ENCODE data around the gene BAHD1. TPM values are rescaled to one million over a fixed set of nuclear protein-coding genes. Genes with fewer than 3 reads are reported as not detected.

Gene BAHD1
- total RNA-seq, 1 donor from 2014 or later = 28.4 TPM

GRCh38 chr15:40435710-40436089 is 5.1 kb upstream of the BAHD1 start:
- intact Hi-C loops (cut with micrococcal nuclease) = loop anchor here (10.0 kb wide), 1 partner anchor 651 kb away; the partner anchor contains the start of gene FSIP1
- Mint-ChIP-seq H3K27me3 (peaks cover 27% of the 10 kb centered on the region), H3K4me1 (peaks cover 39% of the 10 kb centered on the region), H3K36me3 (ENCODE audit: low read depth) (peaks cover 2% of the 10 kb centered on the region), H3K9me3 (no peaks in the 10 kb centered on the region), H3K27ac (no peak overlapping the region), H3K4me3 (peak overlapping the region; percentile 59)
- DNase-seq = no peak
- ChIA-PET POLR2A (interaction anchor here (0.5 kb wide), 1 partner anchor 73 kb away, joined by 8 read pairs; no protein-coding TSS in a partner anchor), CTCF (interaction anchor here (0.9 to 1.0 kb wide), 2 partner anchors 14 to 92 kb away, joined by 3 read pairs; no protein-coding TSS in a partner anchor)
- TF ChIP-seq CTCF (IDR thresholded peaks at IDR 0.05) = no peak
- no peak for ATAC-seq (ENCODE audit: low read depth)

- TF ChIP-seq CTCF (IDR thresholded peaks at IDR 0.05) = no peak
- POLR2A ChIA-PET = interaction anchor here (0.5 kb wide), 1 partner anchor 73 kb away, joined by 8 read pairs; no protein-coding TSS in a partner anchor
- peak; percentile 34 for DNase-seq
- Mint-ChIP-seq H3K27ac (no peak overlapping the region), H3K4me3 (peak overlapping the region; percentile 60), H3K36me3 (ENCODE audit: low read depth) (peaks cover 2% of the 10 kb centered on the region), H3K4me1 (peaks cover 39% of the 10 kb centered on the region), H3K27me3 (peaks cover 27% of the 10 kb centered on the region), H3K9me3 (no peaks in the 10 kb centered on the region)
- no peak for ATAC-seq (ENCODE audit: low read depth)
- CTCF ChIA-PET = interaction anchor here (1.0 kb wide), 1 partner anchor 14 kb away, joined by 3 read pairs; no protein-coding TSS in a partner anchor
- intact Hi-C loops (cut with micrococcal nuclease) = loop anchor here (10.0 kb wide), 1 partner anchor 652 kb away; the partner anchor contains the start of gene FSIP1
These were observed 4.4 kb upstream of the BAHD1 start for GRCh38 chr15:40436116-40436891.

GRCh38 chr15:40436892-40437751 is 3.6 kb upstream of the BAHD1 start:
- Mint-ChIP-seq H3K27ac (no peak overlapping the region), H3K4me3 (peak overlapping the region; percentile 58), H3K36me3 (ENCODE audit: low read depth) (peaks cover 4% of the 10 kb centered on the region), H3K9me3 (no peaks in the 10 kb centered on the region), H3K4me1 (peaks cover 39% of the 10 kb centered on the region), H3K27me3 (peaks cover 27% of the 10 kb centered on the region)
- no peak for TF ChIP-seq CTCF (IDR thresholded peaks at IDR 0.05)
- ChIA-PET POLR2A (no interaction called here), CTCF (no interaction called here)
- no peak for DNase-seq
- ATAC-seq (ENCODE audit: low read depth) = no peak
- intact Hi-C loops (cut with micrococcal nuclease) = loop anchor here (10.0 kb wide), 1 partner anchor 652 kb away; the partner anchor contains the start of gene FSIP1

- H3K27me3 Mint-ChIP-seq = peaks cover 27% of the 10 kb centered on the region
- ATAC-seq (ENCODE audit: low read depth) (no peak), DNase-seq (no peak)
- peak overlapping the region; percentile 36 for H3K4me3 Mint-ChIP-seq
- no peaks in the 10 kb centered on the region for H3K9me3 Mint-ChIP-seq
- peak overlapping the region; percentile 46 for H3K27ac Mint-ChIP-seq
- TF ChIP-seq CTCF (IDR thresholded peaks at IDR 0.05) = no peak
- intact Hi-C loops (cut with micrococcal nuclease) = loop anchor here (10.0 kb wide), 1 partner anchor 653 kb away; the partner anchor contains the start of gene FSIP1
- ChIA-PET POLR2A (no interaction called here), CTCF (no interaction called here)
- H3K4me1 Mint-ChIP-seq = peaks cover 47% of the 10 kb centered on the region
- H3K36me3 Mint-ChIP-seq (ENCODE audit: low read depth) = peaks cover 4% of the 10 kb centered on the region
These were observed 2.7 kb upstream of the BAHD1 start for GRCh38 chr15:40437752-40438687.
